ENCODE results near the gene GAS2L1. TPM values are rescaled to one million over a fixed set of nuclear protein-coding genes. Genes with fewer than 3 reads are reported as not detected.

Gene GAS2L1
- total and polyA plus RNA-seq, 4 donors, result 11.4 to 22.3 (median 21.2) TPM

- H3K27me3 ChIP-seq (ENCODE audit: control insufficient read depth in 1 of 2, insufficient read depth in 2 of 2, low read length in 1 of 2), result no peaks in the 10 kb centered on the region
Observed at GRCh38 chr22:29265305-29265704, 41.1 kb upstream of the GAS2L1 start.

GRCh38 chr22:29265929-29266328 lies 40.5 kb upstream of the GAS2L1 start:
- 76 to 82% methylated on average over 4 of the region's 4 CpGs for WGBS, 2 donors
- H3K9me3 ChIP-seq (ENCODE audit: control insufficient read depth, low read length), result no peaks in the 10 kb centered on the region
- H3K27me3 ChIP-seq (ENCODE audit: control insufficient read depth in 1 of 2, insufficient read depth in 2 of 2, low read length in 1 of 2), result no peaks in the 10 kb centered on the region
- DNase-seq (no peak), ATAC-seq (ENCODE audit: low FRiP score) (no peak)
- no peak overlapping the region for H3K27ac ChIP-seq (ENCODE audit: low read depth in 1 of 2, low read length in 2 of 2)
- peaks cover 0 to 1% of the 10 kb centered on the region in 2 donors for H3K4me1 ChIP-seq (ENCODE audit: control insufficient read depth in 1 of 2, insufficient read depth in 2 of 2, low read length in 2 of 2)
- intact Hi-C loops (cut with DNase I), result loop anchor here in 1 of 2 donors (5.0 kb wide), 1 partner anchor 41 kb away; the partner anchor contains the start of gene GAS2L1
- no peak overlapping the region for H3K4me3 ChIP-seq (ENCODE audit: low read length in 2 of 2)
- no peaks in the 10 kb centered on the region for H3K36me3 ChIP-seq (ENCODE audit: control insufficient read depth in 1 of 2, insufficient read depth in 2 of 2, low read length in 1 of 2)

More at GRCh38 chr22:29265305-29265704, 41.1 kb upstream of the GAS2L1 start:
- H3K36me3 ChIP-seq (ENCODE audit: control insufficient read depth in 1 of 2, insufficient read depth in 2 of 2, low read length in 1 of 2), result no peaks in the 10 kb centered on the region
- DNase-seq (no peak), ATAC-seq (ENCODE audit: low FRiP score) (no peak)
- H3K27ac ChIP-seq (ENCODE audit: low read depth in 1 of 2, low read length in 2 of 2), result no peak overlapping the region
- H3K9me3 ChIP-seq (ENCODE audit: control insufficient read depth, low read length), result no peaks in the 10 kb centered on the region
- peaks cover 0 to under 1% of the 10 kb centered on the region in 2 donors for H3K4me1 ChIP-seq (ENCODE audit: control insufficient read depth in 1 of 2, insufficient read depth in 2 of 2, low read length in 2 of 2)
- intact Hi-C loops (cut with DNase I), result loop anchor here in 1 of 2 donors (5.0 kb wide), 1 partner anchor 42 kb away; the partner anchor contains the start of gene GAS2L1
- H3K4me3 ChIP-seq (ENCODE audit: low read length in 2 of 2), result no peak overlapping the region
- WGBS, 2 donors, result 89 to 92% methylated on average over 7 of the region's 7 CpGs

GRCh38 chr22:29266564-29267461 lies 39.6 kb upstream of the GAS2L1 start:
- Histone ChIP-seq H3K4me1 (ENCODE audit: control insufficient read depth in 1 of 2, insufficient read depth in 2 of 2, low read length in 2 of 2) (peaks cover 0 to 1% of the 10 kb centered on the region in 2 donors), H3K9me3 (ENCODE audit: control insufficient read depth, low read length) (no peaks in the 10 kb centered on the region), H3K27me3 (ENCODE audit: control insufficient read depth in 1 of 2, insufficient read depth in 2 of 2, low read length in 1 of 2) (no peaks in the 10 kb centered on the region), H3K36me3 (ENCODE audit: control insufficient read depth in 1 of 2, insufficient read depth in 2 of 2, low read length in 1 of 2) (no peaks in the 10 kb centered on the region), H3K4me3 (ENCODE audit: low read length in 2 of 2) (peak overlapping the region; percentile 79 to 86), H3K27ac (ENCODE audit: low read depth in 1 of 2, low read length in 2 of 2) (no peak overlapping the region)
- 21 to 22% methylated on average over 13 of the region's 13 CpGs for WGBS, 2 donors
- no peak for DNase-seq
- ATAC-seq (ENCODE audit: low FRiP score), result no peak
- intact Hi-C loops (cut with DNase I), result loop anchor here in 1 of 2 donors (5.0 kb wide), 1 partner anchor 40 kb away; the partner anchor contains the start of gene GAS2L1

GRCh38 chr22:29267462-29267857 lies 39.0 kb upstream of the GAS2L1 start:
- WGBS, 2 donors, result 0% methylated on average over 25 to 32 of the region's 32 CpGs

GRCh38 chr22:29267858-29268510 lies 38.5 kb upstream of the GAS2L1 start, which contains the start of the genes EWSR1 and RHBDD3:
EWSR1 (plus strand) TSS chr22:29268268; CDS start chr22:29268337, 69 bp downstream.
RHBDD3 (minus strand) TSS chr22:29267981; CDS start chr22:29265626, 2,355 bp downstream.
- Histone ChIP-seq H3K9me3 (ENCODE audit: control insufficient read depth, low read length) (no peaks in the 10 kb centered on the region), H3K4me1 (ENCODE audit: control insufficient read depth in 1 of 2, insufficient read depth in 2 of 2, low read length in 2 of 2) (peaks cover 1 to 2% of the 10 kb centered on the region in 2 donors), H3K27me3 (ENCODE audit: control insufficient read depth in 1 of 2, insufficient read depth in 2 of 2, low read length in 1 of 2) (no peaks in the 10 kb centered on the region), H3K4me3 (ENCODE audit: low read length in 2 of 2) (peak within 1 kb of the TSS; percentile 79 to 86), H3K27ac (ENCODE audit: low read depth in 1 of 2, low read length in 2 of 2) (peak within 1 kb of the TSS; percentile 71 to 94), H3K36me3 (ENCODE audit: control insufficient read depth in 1 of 2, insufficient read depth in 2 of 2, low read length in 1 of 2) (no peaks in the 10 kb centered on the region)
- ATAC-seq (ENCODE audit: low FRiP score) (peak; percentile 96), DNase-seq (peak; percentile 98)
- 0% methylated on average over 51 to 67 of the region's 67 CpGs for WGBS, 2 donors
- intact Hi-C loops (cut with DNase I), result loop anchor here (2.0 to 5.0 kb wide), 2 partner anchors 39 kb away; partner anchors contain the start of gene GAS2L1 (in 2 of the 2)

More at GRCh38 chr22:29267462-29267857, 39.0 kb upstream of the GAS2L1 start:
- intact Hi-C loops (cut with DNase I), result loop anchor here in 1 of 2 donors (5.0 kb wide), 1 partner anchor 40 kb away; the partner anchor contains the start of gene GAS2L1
- no peaks in the 10 kb centered on the region for H3K27me3 ChIP-seq (ENCODE audit: control insufficient read depth in 1 of 2, insufficient read depth in 2 of 2, low read length in 1 of 2)
- H3K4me1 ChIP-seq (ENCODE audit: control insufficient read depth in 1 of 2, insufficient read depth in 2 of 2, low read length in 2 of 2), result peaks cover 0 to 1% of the 10 kb centered on the region in 2 donors
- no peaks in the 10 kb centered on the region for H3K36me3 ChIP-seq (ENCODE audit: control insufficient read depth in 1 of 2, insufficient read depth in 2 of 2, low read length in 1 of 2)
- DNase-seq (no peak), ATAC-seq (ENCODE audit: low FRiP score) (no peak)
- H3K9me3 ChIP-seq (ENCODE audit: control insufficient read depth, low read length), result no peaks in the 10 kb centered on the region
- no peak overlapping the region for H3K27ac ChIP-seq (ENCODE audit: low read depth in 1 of 2, low read length in 2 of 2)
- peak overlapping the region; percentile 79 to 86 for H3K4me3 ChIP-seq (ENCODE audit: low read length in 2 of 2)

- 0 to 1% methylated on average over 42 to 51 of the region's 51 CpGs for WGBS, 2 donors
- Histone ChIP-seq H3K36me3 (ENCODE audit: control insufficient read depth in 1 of 2, insufficient read depth in 2 of 2, low read length in 1 of 2) (peaks cover 0 to 1% of the 10 kb centered on the region in 2 donors), H3K27ac (ENCODE audit: low read depth in 1 of 2, low read length in 2 of 2) (peak overlapping the region; percentile 71 to 94), H3K4me1 (ENCODE audit: control insufficient read depth in 1 of 2, insufficient read depth in 2 of 2, low read length in 2 of 2) (peaks cover 1 to 5% of the 10 kb centered on the region in 2 donors), H3K4me3 (ENCODE audit: low read length in 2 of 2) (peak overlapping the region; percentile 56 to 86), H3K27me3 (ENCODE audit: control insufficient read depth in 1 of 2, insufficient read depth in 2 of 2, low read length in 1 of 2) (no peaks in the 10 kb centered on the region), H3K9me3 (ENCODE audit: control insufficient read depth, low read length) (no peaks in the 10 kb centered on the region)
- DNase-seq (peak; percentile 82 to 90), ATAC-seq (ENCODE audit: low FRiP score) (peak; percentile 78)
- intact Hi-C loops (cut with DNase I), result loop anchor here (2.0 to 5.0 kb wide), 2 partner anchors 38 to 39 kb away; partner anchors contain the start of gene GAS2L1 (in 2 of the 2)
Observed at GRCh38 chr22:29268511-29269229, 37.8 kb upstream of the GAS2L1 start.

- H3K27me3 ChIP-seq (ENCODE audit: control insufficient read depth in 1 of 2, insufficient read depth in 2 of 2, low read length in 1 of 2), result no peaks in the 10 kb centered on the region
- DNase-seq (no peak), ATAC-seq (ENCODE audit: low FRiP score) (no peak)
- WGBS, 2 donors, result 0% methylated on average over 14 of the region's 14 CpGs
- peak overlapping the region in 1 of 2 donors; percentile 8 for H3K27ac ChIP-seq (ENCODE audit: low read depth in 1 of 2, low read length in 2 of 2)
- peaks cover 1 to 5% of the 10 kb centered on the region in 2 donors for H3K4me1 ChIP-seq (ENCODE audit: control insufficient read depth in 1 of 2, insufficient read depth in 2 of 2, low read length in 2 of 2)
- intact Hi-C loops (cut with DNase I), result loop anchor here (2.0 to 5.0 kb wide), 2 partner anchors 38 kb away; partner anchors contain the start of gene GAS2L1 (in 2 of the 2)
- peaks cover 0 to 2% of the 10 kb centered on the region in 2 donors for H3K36me3 ChIP-seq (ENCODE audit: control insufficient read depth in 1 of 2, insufficient read depth in 2 of 2, low read length in 1 of 2)
- H3K4me3 ChIP-seq (ENCODE audit: low read length in 2 of 2), result peak overlapping the region; percentile 56 to 86
- no peaks in the 10 kb centered on the region for H3K9me3 ChIP-seq (ENCODE audit: control insufficient read depth, low read length)
Observed at GRCh38 chr22:29269230-29269604, 37.2 kb upstream of the GAS2L1 start.
